Activated CD4-positive, alpha-beta T cell treated with anti-CD3 and anti-CD28 coated beads for 36 hours (primary cell): Measurements from ENCODE around the gene GLIPR1. TPM values are rescaled to one million over a fixed set of nuclear protein-coding genes. Genes with fewer than 3 reads are reported as not detected.
"Not testable (repeated sequence)": the region's sequence is repeated elsewhere in the genome, so short reads cannot be mapped to it uniquely, and the experiment has no call there.

ENCODE experiments used
- ATAC-seq: fragments of 200-7000 bp; cut with Tn5 transposase; one replicate; pipeline ENCODE4 v1.10.0; 2021; ENCODE audit warnings: mild to moderate bottlenecking, moderate library complexity
- CTCF ChIA-PET: fragments of 350-600 bp; sonication (Branson Sonifier 250); formaldehyde crosslinking; loops from one replicate; lab custom pipeline; 2021; ENCODE audit warnings: antibody characterized with exemption; lab: Charles Lee
- POLR2A ChIA-PET: fragments of 350-600 bp; sonication (Branson Sonifier 250); formaldehyde crosslinking; loops from one replicate; lab custom pipeline; 2021; ENCODE audit warnings: antibody characterized with exemption, inconsistent platforms; lab: Charles Lee
- DNase-seq: peaks from one replicate; pipeline ENCODE4 v3.0.0-alpha.2; 2020
- H3K27ac Mint-ChIP-seq: one replicate; pipeline ENCODE4 v1.8.0; 2021; ENCODE audit warnings: mixed read lengths
- H3K27me3 Mint-ChIP-seq: one replicate; pipeline ENCODE4 v1.8.0; 2021; ENCODE audit warnings: mixed read lengths
- H3K36me3 Mint-ChIP-seq: one replicate; pipeline ENCODE4 v1.8.0; 2021; ENCODE audit warnings: low read depth, mixed read lengths
- H3K4me1 Mint-ChIP-seq: one replicate; pipeline ENCODE4 v1.8.0; 2021; ENCODE audit warnings: mixed read lengths
- H3K4me3 Mint-ChIP-seq: one replicate; pipeline ENCODE4 v1.8.0; 2021; ENCODE audit warnings: mild to moderate bottlenecking, moderate library complexity, mixed read lengths
- H3K9me3 Mint-ChIP-seq: one replicate; pipeline ENCODE4 v1.8.0; 2021; ENCODE audit warnings: low read depth, mixed read lengths
- intact Hi-C, 2 experiments: fragments of 100-400 bp; cut with DNase I in 1 of 2; cut with micrococcal nuclease in 1 of 2; formaldehyde crosslinking; loops; one replicate each; pipeline versions ENCODE4 v1.14.2 to v1.15.1; 2022 to 2024; cut with DNase I, micrococcal nuclease
- total RNA-seq, 2 experiments: library from RNA; stranded (reverse); gene quantifications; one replicate each; pipeline ENCODE4 v1.2.3, GENCODE V29; 2021

GLIPR1 gene
- 1 to 10 TPM; 8.7 to 9.3 TPM for total RNA-seq

DNA sequence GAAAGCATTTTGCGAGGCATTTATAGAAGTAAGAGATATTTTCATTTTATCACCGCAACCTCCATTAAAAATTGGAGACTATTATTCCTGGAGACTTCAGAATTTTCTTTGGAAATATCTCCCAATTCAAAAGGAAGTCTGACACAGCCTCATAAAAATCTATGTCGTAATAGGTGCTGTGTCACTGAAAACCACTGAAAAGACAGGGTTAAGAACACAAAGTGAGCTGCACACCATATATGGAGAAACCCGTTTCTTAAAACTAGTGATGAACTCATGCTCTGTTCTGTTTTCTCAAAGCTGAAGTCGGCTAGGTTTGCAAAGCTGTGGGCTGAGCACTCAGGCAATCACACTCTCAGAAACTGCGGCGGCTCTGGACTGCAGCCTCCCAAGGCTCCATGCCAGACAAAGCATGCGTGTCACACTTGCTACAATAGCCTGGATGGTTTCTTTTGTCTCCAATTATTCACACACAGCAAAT, at the start of gene GLIPR1:
Gene GLIPR1 (plus strand): TSS at position 287 of the 481 bp plus-strand sequence. CDS start 126 bp downstream, at position 413.
- ATAC-seq: peak; percentile 83
- CTCF ChIA-PET: interaction anchor here (0.6 to 6.9 kb wide), 9 partner anchors 9 to 152 kb away, joined by 3 to 147 read pairs (median 4); partner anchors contain the start of gene GLIPR1L1
- Mint-ChIP-seq H3K9me3 (no peaks in the 10 kb centered on the region), H3K27me3 (no peaks in the 10 kb centered on the region), H3K4me1 (peaks cover 90% of the 10 kb centered on the region), H3K4me3 (peak within 1 kb of the TSS; percentile 93), H3K27ac (peak within 1 kb of the TSS; percentile 89), H3K36me3 (peaks cover 6% of the 10 kb centered on the region)
- intact Hi-C loops: loop anchor here (1.0 to 10.0 kb wide), 13 partner anchors 9 to 1079 kb away; partner anchors contain the start of genes BBS10 (in 2 of the 2), GLIPR1L1 (in 2 of the 2), GLIPR1L2 (in 2 of the 2) and KRR1 (in 2 of the 2)
- DNase-seq: peak; percentile 86
- POLR2A ChIA-PET: interaction anchor here (0.7 to 2.0 kb wide), 7 partner anchors 9 to 604 kb away, joined by 3 to 10 read pairs (median 5); partner anchors contain the start of genes KRR1 and NAP1L1

DNA sequence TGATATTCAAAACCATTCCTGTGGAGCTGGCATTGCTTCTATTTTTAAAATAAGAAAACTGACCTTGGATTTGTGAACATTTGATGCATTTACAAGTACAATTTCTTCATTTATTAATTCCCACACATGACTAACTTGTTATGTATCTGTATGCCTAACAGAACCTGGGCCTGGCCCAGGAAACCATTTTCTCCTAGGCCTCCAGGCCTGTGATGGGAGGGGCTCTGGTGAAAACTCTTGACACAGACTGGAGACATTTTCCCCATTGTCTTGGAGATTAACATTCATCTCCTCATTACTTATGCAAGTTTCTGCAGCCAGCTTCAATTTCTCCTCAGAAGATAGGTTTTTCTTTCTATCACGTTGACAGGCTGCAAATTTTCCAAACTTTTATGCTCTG, 47.6 kb upstream of the GLIPR1 start:
- CTCF ChIA-PET: interaction anchor here (0.8 to 1.4 kb wide), 4 partner anchors 10 to 266 kb away, joined by 3 read pairs; no protein-coding TSS in a partner anchor
- Mint-ChIP-seq H3K36me3 (no peaks in the 10 kb centered on the region), H3K4me1 (no peaks in the 10 kb centered on the region), H3K4me3 (no peak overlapping the region), H3K27ac (no peak overlapping the region), H3K9me3 (peaks cover 15% of the 10 kb centered on the region), H3K27me3 (no peaks in the 10 kb centered on the region)
- ATAC-seq (no peak), DNase-seq (no peak)
- POLR2A ChIA-PET: no interaction called here
- intact Hi-C loops: no loop called here

DNA sequence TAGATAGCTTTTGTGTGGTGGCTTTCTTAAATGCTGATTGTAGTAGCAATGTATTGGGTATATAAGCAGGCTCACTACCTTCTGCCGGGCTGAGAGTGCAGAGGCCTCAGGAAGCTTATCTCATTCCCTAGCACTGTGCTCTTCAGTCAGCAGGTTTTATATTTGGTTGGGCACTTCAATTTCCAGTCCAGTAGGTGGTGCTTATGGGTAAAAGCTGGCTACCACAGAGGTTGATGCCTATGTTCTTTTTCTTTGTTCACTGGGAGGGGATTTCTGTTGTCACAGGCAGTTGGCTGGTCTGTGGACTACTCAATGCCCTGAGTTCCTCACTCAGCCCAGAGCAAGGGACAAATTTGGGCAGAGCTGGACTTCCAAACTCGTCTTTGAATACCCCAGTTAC, 43.0 kb upstream of the GLIPR1 start:
- intact Hi-C loops: loop anchor here in 1 of 2 experiments (5.0 kb wide), 1 partner anchor 70 kb away; no protein-coding TSS in a partner anchor
- Mint-ChIP-seq H3K27ac (no peak overlapping the region), H3K4me3 (no peak overlapping the region), H3K4me1 (no peaks in the 10 kb centered on the region), H3K27me3 (peaks cover 4% of the 10 kb centered on the region), H3K36me3 (no peaks in the 10 kb centered on the region), H3K9me3 (peaks cover 4% of the 10 kb centered on the region)
- POLR2A ChIA-PET: interaction anchor here (0.6 kb wide), 1 partner anchor 52 kb away, joined by 3 read pairs; no protein-coding TSS in a partner anchor
- ATAC-seq: peak; percentile 72
- no peak for DNase-seq
- CTCF ChIA-PET: interaction anchor here (0.7 to 2.7 kb wide), 11 partner anchors 8 to 112 kb away, joined by 3 to 8 read pairs (median 3); partner anchors contain the start of genes GLIPR1 and GLIPR1L1

DNA sequence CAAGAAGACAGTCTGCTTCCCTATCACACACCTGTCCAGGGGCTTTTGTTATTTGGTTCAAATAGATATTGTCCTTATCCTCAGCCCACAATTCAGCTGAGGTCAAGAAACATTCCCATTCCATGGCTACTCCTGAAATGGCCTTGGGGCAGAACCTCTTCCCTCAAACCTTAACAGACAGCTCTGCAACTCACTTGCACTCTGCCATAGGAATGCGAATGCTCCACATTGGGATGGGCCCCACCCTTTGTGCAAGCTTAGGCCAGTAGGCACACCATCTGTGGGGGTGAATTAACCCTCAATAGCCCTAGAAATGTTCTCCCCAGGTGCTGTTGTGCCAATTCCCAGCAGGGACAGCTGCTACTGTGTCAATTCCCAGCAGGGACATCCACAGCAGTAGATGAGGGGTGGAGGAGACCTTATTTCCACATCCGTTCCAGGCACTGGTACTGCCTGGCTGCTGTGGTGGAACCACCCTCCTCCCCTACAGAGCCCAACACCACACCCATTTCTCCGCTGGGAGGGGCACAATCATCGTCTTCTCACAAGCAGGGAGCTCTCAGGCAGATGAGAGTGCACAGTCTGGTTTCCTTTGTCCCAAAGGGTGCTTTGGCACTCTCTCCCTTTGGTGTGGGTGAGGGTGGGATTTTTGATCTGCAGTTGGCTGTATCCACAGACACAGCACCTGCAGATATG, 42.3 kb upstream of the GLIPR1 start:
- intact Hi-C loops: loop anchor here (2.0 to 5.0 kb wide), 2 partner anchors 67 to 69 kb away; no protein-coding TSS in a partner anchor

DNA sequence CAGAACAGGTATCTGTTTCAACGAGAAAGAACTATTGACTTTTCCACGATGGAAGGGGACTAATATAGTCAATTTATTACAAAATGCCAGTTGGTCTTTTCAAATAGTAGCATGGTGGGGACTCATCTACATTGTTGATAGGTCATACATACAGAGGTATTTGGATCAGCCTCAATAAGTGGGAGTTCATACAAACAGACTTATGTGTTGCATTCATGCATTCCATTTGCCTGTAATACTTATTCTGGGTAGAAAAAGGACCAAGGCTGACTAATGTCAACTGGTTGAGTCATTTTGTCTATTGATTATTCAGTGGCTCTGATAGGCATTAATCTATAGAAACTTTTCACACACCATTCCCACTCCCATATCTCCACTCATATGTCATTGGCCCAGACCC, 41.5 kb upstream of the GLIPR1 start:
- Mint-ChIP-seq H3K4me3 (no peak overlapping the region), H3K36me3 (no peaks in the 10 kb centered on the region), H3K27me3 (peaks cover 10% of the 10 kb centered on the region), H3K27ac (no peak overlapping the region), H3K4me1 (no peaks in the 10 kb centered on the region), H3K9me3 (peaks cover 4% of the 10 kb centered on the region)
- CTCF ChIA-PET: interaction anchor here (0.6 to 2.7 kb wide), 2 partner anchors 45 to 84 kb away, joined by 3 to 8 read pairs; no protein-coding TSS in a partner anchor
- POLR2A ChIA-PET: no interaction called here
- ATAC-seq (no peak), DNase-seq (no peak)
- intact Hi-C loops: loop anchor here (2.0 to 5.0 kb wide), 2 partner anchors 66 to 68 kb away; no protein-coding TSS in a partner anchor

More for the DNA sequence above, 42.3 kb upstream of the GLIPR1 start:
- DNase-seq: peak; percentile 29
- ChIA-PET POLR2A (interaction anchor here (0.6 kb wide), 1 partner anchor 51 kb away, joined by 3 read pairs; no protein-coding TSS in a partner anchor), CTCF (interaction anchor here (0.8 to 2.7 kb wide), 7 partner anchors 8 to 113 kb away, joined by 3 to 8 read pairs (median 5); no protein-coding TSS in a partner anchor)
- peak; percentile 76 for ATAC-seq
- no peaks in the 10 kb centered on the region for H3K36me3 Mint-ChIP-seq
- H3K4me1 Mint-ChIP-seq: no peaks in the 10 kb centered on the region
- H3K4me3 Mint-ChIP-seq: no peak overlapping the region
- H3K27me3 Mint-ChIP-seq: peaks cover 6% of the 10 kb centered on the region
- peaks cover 4% of the 10 kb centered on the region for H3K9me3 Mint-ChIP-seq
- H3K27ac Mint-ChIP-seq: no peak overlapping the region

DNA sequence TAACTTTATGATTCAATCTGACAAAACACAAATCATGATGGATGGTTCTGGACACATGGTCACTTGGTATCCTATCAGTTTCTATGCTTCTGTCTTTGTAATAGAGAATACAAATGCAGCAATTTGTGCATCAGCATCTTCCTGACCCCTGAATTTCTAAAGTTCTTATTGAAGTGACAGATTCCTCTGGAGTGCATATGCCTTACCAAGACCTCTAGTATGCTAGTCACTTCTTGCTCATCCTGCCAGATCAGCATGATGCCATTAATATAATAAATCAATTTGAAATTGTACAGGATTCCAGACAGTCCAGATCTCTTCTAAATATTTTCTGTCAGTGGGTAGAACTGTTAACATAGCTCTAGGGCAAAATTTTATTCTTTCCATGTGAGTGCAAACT, 40.6 kb upstream of the GLIPR1 start:
- CTCF ChIA-PET: interaction anchor here (0.6 kb wide), 1 partner anchor 1665 kb away, joined by 3 read pairs; no protein-coding TSS in a partner anchor
- ATAC-seq (no peak), DNase-seq (no peak)
- Mint-ChIP-seq H3K4me3 (no peak overlapping the region), H3K36me3 (no peaks in the 10 kb centered on the region), H3K27me3 (peaks cover 10% of the 10 kb centered on the region), H3K27ac (no peak overlapping the region), H3K9me3 (peaks cover 4% of the 10 kb centered on the region), H3K4me1 (no peaks in the 10 kb centered on the region)
- intact Hi-C loops: loop anchor here (2.0 to 5.0 kb wide), 2 partner anchors 65 to 67 kb away; no protein-coding TSS in a partner anchor
- POLR2A ChIA-PET: no interaction called here

DNA sequence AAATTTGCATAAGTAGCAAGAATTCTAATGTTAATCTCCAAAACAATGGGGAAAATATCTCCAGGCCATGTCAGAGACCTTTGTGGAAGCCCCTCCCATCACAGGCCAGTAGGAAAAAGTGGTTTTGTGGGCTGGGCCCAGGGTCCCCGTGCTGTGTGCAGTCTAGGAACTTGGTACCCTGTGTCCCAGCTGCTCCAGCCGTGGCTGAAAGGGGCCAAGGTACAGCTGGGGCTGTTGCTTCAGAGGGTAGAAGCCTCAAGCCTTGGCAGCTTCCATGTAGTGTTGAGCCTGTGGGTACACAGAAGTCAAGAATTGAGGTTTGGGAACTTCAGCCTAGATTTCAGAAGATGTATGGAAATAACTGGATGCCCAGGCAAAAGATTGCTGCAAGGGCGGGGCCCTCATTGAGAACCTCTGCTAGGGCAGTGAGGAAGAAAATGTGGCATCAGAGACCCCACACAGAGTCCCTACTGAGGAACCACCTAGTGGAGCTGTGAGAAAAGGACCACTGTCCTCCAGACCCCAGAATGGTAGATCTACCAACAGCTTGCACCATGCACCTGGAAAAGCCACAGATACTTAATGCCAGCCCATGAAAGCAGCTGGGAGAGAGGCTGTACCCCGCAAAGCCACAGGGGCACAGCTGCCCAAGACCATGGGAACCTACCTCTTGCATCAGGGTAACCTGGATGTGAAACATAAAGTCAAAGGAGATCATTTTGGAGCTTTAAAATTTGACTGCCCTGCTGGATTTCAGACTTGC, 38.7 kb upstream of the GLIPR1 start:
- ATAC-seq, H3K36me3 Mint-ChIP-seq, H3K4me1 Mint-ChIP-seq, H3K27me3 Mint-ChIP-seq, intact Hi-C loops, H3K4me3 Mint-ChIP-seq, H3K27ac Mint-ChIP-seq, H3K9me3 Mint-ChIP-seq, DNase-seq, POLR2A ChIA-PET: not testable (repeated sequence)
- CTCF ChIA-PET: interaction anchor here (0.7 to 1.4 kb wide), 2 partner anchors 43 to 108 kb away, joined by 3 to 4 read pairs; partner anchors contain the start of gene GLIPR1L1

DNA sequence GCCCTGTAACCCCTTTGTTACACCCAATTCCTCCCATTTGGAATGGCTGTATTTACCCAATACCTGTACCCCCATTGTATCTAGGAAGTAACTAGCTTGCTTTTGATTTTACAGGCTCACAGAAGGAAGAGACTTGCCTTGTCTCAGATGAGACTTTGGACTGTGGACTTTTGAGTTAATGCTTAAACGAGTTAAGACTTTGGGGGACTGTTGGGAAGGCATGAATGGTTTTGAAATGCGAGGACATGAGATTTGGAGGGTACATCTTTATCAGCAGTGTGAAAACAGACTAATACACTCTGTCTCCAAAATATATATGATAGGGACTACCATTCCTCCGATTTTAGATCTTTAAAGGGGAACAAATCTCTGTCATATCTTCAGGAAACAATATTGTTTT, 38.1 kb upstream of the GLIPR1 start:
- H3K27me3 Mint-ChIP-seq, intact Hi-C loops, POLR2A ChIA-PET, H3K4me3 Mint-ChIP-seq, DNase-seq, H3K27ac Mint-ChIP-seq, H3K9me3 Mint-ChIP-seq, ATAC-seq, H3K36me3 Mint-ChIP-seq, H3K4me1 Mint-ChIP-seq: not testable (repeated sequence)
- CTCF ChIA-PET: interaction anchor here (0.7 to 1.4 kb wide), 2 partner anchors 43 to 108 kb away, joined by 3 to 4 read pairs; partner anchors contain the start of gene GLIPR1L1

DNA sequence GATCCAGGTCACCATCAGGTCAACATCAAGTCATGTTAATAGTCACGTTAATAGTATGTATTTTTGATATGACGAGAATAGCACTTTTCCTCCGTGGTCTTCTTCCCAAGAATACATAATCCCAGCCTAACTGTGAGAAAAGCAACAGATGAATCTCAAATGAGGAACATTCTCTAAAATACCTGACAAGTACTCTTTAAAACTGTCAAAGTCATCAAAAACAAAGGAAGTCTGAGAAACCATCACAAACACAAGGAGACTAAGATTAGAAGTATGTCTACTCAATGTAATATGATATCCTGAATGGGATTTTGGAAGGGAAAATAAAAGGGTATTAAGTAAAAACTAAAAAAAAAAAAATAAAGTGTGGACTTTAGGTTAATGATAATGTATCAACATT, 36.8 kb upstream of the GLIPR1 start:
- ChIA-PET CTCF (no interaction called here), POLR2A (no interaction called here)
- intact Hi-C loops: no loop called here
- no peaks in the 10 kb centered on the region for H3K36me3 Mint-ChIP-seq
- no peak overlapping the region for H3K27ac Mint-ChIP-seq
- DNase-seq (no peak), ATAC-seq (no peak)
- H3K27me3 Mint-ChIP-seq: peaks cover 10% of the 10 kb centered on the region
- H3K9me3 Mint-ChIP-seq: no peaks in the 10 kb centered on the region
- H3K4me1 Mint-ChIP-seq: no peaks in the 10 kb centered on the region
- no peak overlapping the region for H3K4me3 Mint-ChIP-seq

DNA sequence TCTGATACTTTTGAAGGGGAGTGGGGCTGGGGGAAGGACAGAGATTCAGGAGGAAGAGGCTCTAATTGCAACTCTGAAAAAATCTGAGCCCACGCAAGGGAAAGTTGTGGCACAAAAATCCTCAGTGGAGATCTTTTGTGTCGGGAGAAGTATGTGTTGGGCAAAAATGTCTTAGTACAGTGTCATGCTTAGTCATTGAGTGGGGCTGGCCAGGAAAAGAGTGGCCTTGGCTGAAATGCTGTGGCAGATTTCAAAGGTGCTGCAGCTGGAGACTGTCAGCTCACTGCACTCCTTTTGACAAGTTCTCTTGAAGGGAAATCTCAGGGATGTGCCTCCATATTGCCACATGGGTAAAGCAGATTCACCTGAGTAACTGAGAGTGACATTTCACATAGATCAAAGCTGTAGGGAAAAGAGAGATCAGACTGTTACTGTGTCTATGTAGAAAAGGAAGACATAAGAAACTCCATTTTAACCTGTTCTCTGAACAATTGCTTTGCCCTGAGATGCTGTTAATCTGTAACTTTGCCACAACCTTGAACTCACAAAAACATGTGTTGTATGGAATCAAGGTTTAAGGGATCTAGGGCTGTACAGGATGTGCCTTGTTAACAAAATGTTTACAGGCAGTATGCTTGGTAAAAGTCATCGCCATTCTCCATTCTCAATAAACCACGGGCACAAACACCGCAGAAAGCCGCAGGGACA, 36.0 kb upstream of the GLIPR1 start:
- ATAC-seq (no peak), DNase-seq (no peak)
- H3K9me3 Mint-ChIP-seq: no peaks in the 10 kb centered on the region
- CTCF ChIA-PET: no interaction called here
- peaks cover 10% of the 10 kb centered on the region for H3K27me3 Mint-ChIP-seq
- intact Hi-C loops: no loop called here
- H3K4me3 Mint-ChIP-seq: no peak overlapping the region
- no peak overlapping the region for H3K27ac Mint-ChIP-seq
- no peaks in the 10 kb centered on the region for H3K4me1 Mint-ChIP-seq
- no peaks in the 10 kb centered on the region for H3K36me3 Mint-ChIP-seq
- POLR2A ChIA-PET: no interaction called here
